HG02938 (cell line): ENCODE measurements around the gene DNAH11.
A peak's percentile ranks its signal among the peaks of the same experiment; 100 is the strongest.
"Not testable (repeated sequence)": the region's sequence is repeated elsewhere in the genome, so short reads cannot be mapped to it uniquely, and the experiment has no call there.

Experiments
- ATAC-seq: cut with Tn5 transposase; IDR thresholded peaks from one replicate; pipeline ENCODE4 v1.9.1; 2021; ENCODE audit warnings: mild to moderate bottlenecking, moderate library complexity; ENCODE audit not compliant: unreplicated experiment

Gene DNAH11

GRCh38 chr7:21542891-21543527 lies at the start of gene DNAH11:
DNAH11 (plus strand) TSS chr7:21543039; CDS start chr7:21543246, 207 bp downstream.
- peak; percentile 73 for ATAC-seq

GRCh38 chr7:21495731-21496130 lies 47.1 kb upstream of the DNAH11 start:
- ATAC-seq: no peak

DNA sequence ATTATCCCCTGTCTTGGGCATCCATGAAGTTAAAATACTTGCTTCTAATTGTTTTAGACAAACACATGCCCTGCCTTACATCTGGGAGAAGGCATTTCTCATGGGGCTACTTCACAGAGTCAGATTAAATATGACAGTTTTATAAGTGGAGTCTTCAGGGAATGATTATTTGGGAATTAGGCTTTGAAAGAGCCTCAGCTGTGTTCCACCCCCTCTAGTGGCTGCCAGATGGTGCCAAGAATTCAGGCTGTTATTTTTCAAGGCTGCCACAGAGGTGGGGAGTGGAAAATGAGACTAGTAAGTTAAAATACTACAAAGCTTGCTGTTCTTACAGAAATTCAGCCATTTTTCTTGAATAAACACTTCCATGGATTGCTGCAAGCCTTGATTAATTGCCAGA lies 45.8 kb upstream of the DNAH11 start:
- ATAC-seq: no peak

DNA sequence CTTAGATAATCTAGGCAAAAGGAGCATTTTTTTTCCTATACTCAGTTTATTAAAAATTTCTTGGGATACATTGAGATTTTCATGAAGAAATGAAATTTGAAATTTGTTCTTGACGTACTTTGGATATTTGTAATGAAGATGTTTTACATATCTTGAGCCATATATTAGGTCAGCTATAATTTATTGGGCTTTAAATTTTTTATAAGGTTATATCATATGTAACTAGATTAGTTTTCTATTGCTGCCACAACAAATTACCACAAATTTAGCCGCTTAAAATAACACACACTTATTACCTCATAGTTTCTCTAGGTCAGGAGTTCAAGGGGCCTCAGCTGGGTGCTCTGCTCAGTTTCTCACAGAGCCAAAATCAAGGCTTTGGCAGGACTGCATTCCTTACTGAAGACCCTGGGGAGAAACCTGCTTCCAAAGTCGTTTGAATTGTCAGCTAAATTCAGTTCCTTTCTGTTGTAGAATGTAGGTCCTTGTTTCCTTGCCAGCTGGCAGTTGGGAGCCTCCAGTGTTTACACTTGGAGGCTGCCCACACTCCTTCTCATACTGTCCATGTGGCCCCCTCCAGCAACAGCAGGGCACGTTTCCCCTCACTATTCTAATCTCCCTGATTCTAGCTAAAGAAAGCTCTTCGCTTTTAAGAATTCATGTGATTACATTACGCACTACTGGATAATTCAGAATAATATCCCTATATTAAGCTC lies 42.6 kb upstream of the DNAH11 start:
- no peak for ATAC-seq

- ATAC-seq: no peak
Measured at GRCh38 chr7:21504021-21504420, 38.8 kb upstream of the DNAH11 start.

DNA sequence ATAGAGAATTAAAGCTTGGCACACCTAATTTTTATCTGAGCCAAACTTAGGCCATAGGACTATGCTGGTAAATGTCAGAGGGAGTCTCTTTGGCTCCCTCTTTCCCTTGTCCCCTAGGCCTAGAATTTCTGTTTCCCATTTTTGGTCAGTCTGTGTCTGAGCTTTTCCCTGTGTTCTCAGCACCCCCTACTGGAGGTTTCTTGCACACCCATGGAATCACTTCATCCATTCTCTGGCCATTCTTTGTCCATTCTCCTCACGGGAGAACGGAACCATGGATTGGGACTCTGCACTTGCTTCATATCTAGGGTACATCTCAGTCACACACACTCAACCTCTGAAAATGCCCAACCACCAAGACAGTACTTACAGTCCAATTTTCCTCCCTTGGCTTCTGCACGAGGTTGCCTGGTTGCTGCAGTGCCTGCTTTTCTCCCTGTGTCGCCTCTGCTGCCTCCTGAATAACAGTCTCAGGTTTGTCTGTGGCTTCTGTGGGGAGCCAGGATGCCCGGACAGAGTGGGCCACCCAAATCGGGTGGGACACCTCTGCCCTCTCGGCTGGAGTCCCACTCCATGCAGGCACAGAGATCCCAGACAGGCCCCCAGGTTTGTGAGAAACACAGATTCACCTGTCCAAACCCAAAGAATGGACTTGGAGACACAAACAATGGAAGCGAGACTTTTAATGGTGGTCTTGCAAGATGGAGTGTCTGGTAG lies 35.1 kb upstream of the DNAH11 start:
- ATAC-seq: no peak

DNA sequence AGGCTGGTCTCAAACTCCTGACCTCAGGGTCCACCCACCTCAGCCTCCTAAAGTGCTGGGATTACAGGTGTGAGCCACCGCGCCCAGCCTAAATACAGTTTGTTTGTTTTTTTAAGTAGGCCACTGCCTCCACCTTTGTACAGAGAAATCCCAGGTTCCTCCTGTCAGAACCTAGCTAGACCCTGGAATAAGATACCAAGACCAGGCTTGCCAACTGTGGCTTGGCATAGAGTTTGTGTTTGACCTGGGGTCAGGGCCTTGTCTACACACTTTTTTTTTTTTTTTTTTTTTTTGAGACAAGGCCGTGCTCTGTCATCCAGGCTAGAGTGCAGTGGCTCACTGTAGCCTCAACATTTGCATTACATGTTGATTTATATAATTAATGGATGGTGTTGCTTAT lies 34.3 kb upstream of the DNAH11 start:
- no peak for ATAC-seq

DNA sequence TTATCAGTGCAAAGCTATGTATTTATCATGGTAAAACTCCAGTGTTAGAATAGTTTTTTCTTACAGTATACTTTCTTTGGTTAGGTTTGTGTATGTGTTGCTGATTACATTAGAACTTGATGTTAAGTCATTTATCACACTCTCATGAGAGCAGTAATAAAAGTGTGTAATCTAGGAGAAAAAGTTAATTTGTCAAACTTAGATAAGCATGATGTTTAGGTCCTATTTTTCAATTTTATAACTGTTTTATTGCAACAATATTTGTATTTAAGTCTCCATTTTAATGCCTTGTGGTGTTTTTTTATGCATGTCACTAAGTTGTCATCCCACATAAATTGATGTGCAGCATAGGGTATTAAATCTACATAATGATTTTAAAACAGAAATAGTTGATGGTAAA lies 28.8 kb upstream of the DNAH11 start:
- no peak for ATAC-seq

DNA sequence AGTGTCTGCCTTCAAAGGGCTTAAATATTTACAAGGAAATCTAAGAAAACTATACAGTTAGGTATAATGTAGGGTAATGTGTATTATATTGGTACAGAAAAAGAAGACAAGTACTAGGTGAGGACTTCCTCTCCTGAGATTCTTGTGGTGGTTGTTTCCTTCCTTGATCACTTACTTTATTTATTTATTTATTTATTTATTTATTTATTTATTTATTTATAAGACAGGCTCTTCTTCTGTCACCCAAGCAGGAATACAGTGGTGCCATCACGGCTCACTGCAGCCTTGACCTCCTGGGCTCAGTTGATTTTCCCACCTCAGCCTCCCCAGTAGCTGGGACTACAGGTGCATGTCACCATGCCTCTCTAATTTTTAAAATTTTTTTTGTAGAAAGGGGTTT lies 18.2 kb upstream of the DNAH11 start:
- ATAC-seq: no peak

DNA sequence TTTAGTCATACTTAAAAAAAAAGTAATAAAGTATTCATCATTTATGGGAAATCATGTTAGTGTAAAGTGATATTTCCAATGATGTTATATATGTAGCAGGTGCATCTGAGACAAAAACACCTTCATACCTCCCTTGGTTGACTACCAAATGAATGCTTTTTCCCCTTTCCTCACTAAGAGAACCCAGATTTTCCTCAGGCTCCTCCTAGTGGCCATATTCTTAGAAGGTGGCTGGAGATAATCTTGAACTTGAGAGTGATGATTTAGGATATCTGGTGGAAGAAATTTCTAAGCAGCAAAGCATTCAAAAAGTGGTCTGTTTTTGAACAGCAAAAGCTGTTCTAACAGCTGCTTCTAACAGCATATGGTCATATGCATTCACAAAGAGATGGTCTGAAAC lies 16.8 kb upstream of the DNAH11 start:
- ATAC-seq: no peak

- no peak for ATAC-seq
Measured at GRCh38 chr7:21526448-21526847, 16.4 kb upstream of the DNAH11 start.

DNA sequence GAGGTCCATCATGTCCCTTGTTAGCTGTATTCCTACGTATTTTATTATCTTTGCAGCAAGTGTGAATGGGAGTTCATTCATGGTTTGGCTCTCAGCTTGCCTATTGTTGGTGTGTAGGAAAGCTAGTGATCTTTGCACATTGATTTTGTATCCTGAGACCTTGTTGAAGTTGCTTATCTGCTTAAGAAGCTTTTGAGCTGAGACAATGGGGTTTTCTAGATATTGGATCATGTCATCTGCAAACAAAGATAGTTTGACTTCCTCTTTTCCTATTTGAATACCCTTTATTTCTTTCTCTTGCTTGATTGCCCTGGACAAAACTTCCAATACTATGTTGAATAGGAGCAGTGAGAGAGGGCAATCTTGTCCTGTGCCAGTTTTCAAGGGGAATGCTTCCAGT lies 10.4 kb upstream of the DNAH11 start:
- ATAC-seq: not testable (repeated sequence)

GRCh38 chr7:21533646-21534045 lies 9.2 kb upstream of the DNAH11 start:
- not testable (repeated sequence) for ATAC-seq

- not testable (repeated sequence) for ATAC-seq
Measured at GRCh38 chr7:21536445-21537118, 6.3 kb upstream of the DNAH11 start.

- ATAC-seq: no peak
Measured at GRCh38 chr7:21538936-21539495, 3.8 kb upstream of the DNAH11 start.

DNA sequence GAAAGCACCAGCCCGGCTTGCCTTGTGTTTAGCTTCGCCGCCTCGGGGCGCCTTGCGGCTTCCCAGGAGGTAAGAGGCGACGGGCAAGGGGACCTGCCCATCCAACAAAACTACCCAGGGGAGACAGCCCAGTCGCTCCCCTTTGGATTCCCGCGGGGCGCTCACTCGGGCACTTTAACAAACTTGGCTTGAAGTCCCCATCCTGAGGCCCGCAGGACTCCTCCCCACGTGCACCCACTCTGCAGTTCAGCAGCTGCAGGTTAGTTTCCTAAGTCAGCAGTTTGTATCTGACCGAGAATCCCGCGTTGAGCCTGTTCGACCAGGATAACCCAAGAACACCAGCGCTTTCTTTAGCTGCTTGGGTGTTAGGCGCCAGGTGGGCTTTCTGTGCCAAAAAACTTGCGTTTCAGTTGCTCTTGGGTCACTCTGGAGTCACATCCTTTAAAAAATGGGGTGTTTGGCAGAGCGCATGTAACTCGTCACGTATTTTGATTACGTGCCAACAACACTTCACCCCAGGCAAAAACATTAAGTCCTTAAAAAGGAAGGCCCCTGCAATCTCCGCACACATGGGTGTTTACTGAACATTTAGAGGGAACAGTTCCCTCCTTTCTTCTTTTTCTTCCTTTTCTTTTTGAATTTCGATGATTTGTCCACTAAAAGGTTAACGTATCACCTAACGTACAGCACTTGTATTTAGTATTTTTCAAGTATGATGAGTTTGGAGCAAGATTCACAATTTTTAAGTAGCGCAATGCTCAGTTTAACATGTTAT lies 876 bp downstream of the DNAH11 start:
- no peak for ATAC-seq

DNA sequence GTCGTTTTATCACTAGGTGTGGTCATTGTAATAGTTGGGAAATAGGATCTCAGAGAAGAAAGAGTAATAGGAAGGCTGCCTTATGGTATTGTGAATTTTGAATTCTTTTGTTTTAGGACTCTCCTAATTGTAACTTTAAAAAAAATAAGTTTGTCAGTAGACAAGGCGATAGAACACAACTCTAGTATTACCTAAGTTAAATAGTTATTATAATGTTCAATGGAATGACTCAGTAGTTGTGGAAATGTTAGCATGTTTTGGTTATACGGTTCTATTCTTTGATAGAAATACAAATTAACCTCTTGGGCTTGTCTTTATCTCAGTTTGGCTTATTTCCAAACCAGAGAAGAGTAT lies 1.4 kb downstream of the DNAH11 start:
- ATAC-seq: no peak

DNA sequence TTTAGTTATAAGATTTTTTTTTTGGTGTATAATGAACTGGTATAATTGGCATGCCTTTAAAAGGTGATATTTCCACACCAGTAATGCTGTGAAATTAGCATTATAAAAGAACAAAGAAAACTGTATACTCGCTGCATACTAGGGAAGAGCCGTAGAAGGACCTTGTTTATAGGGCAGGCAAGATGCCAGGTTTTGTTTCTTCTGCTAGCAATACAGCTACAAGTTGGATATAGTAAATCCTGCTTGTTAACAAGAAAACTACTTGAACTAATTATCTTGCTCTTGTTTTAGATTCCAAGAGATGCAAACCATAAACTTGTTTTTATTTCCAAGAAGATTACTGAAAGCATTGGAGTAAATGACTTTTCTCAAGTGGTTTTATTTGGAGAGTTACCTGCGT lies 1.9 kb downstream of the DNAH11 start:
- no peak for ATAC-seq

DNA sequence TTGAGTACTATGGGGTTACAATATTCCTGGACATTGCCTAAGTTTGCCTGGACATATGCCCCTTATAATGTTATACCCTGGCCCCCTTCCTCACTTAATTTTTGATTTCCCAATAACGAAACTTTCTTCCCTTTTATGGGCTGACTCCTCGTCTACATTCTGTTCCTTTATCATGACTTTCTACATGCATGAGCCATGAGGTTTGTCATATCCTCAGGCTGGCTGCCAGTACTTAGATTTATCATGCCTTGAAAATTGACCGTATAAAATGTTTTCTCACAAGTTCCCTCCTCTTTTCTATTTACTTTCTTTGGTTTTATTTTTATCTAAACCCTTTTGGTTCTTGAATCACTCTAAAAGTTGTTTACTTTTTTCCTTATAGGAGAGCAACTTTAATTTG lies 4.7 kb downstream of the DNAH11 start:
- no peak for ATAC-seq

DNA sequence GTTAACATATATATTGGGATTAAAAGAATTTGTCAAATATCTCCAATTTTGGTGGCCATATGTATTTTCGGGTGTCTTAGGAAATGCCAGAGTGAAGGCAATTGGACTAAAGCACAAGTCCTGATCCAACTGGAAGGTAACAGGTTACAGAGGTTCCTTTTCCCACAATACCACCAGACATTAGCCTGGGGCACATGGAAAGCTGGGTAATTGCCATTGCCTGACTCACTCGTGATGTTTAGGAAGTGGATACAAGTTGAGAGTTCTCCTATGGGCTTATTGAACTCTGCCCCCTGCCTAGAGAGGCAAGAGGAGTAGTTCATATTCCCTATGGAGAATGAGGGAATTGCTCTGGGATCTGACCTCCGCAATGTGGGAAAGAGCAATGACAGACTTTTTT lies 5.7 kb downstream of the DNAH11 start:
- ATAC-seq: no peak

GRCh38 chr7:21550076-21550475 lies 7.2 kb downstream of the DNAH11 start:
- no peak for ATAC-seq
